HG03280 (cell line): Measurements from ENCODE around the gene C11orf71.

Source experiments
- ATAC-seq: cut with Tn5 transposase; IDR thresholded peaks from one replicate; pipeline ENCODE4 v1.9.1; 2021; ENCODE audit warnings: mild to moderate bottlenecking, moderate library complexity; ENCODE audit not compliant: unreplicated experiment

The C11orf71 gene, protein sequence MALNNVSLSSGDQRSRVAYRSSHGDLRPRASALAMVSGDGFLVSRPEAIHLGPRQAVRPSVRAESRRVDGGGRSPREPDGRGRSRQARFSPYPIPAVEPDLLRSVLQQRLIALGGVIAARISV

DNA sequence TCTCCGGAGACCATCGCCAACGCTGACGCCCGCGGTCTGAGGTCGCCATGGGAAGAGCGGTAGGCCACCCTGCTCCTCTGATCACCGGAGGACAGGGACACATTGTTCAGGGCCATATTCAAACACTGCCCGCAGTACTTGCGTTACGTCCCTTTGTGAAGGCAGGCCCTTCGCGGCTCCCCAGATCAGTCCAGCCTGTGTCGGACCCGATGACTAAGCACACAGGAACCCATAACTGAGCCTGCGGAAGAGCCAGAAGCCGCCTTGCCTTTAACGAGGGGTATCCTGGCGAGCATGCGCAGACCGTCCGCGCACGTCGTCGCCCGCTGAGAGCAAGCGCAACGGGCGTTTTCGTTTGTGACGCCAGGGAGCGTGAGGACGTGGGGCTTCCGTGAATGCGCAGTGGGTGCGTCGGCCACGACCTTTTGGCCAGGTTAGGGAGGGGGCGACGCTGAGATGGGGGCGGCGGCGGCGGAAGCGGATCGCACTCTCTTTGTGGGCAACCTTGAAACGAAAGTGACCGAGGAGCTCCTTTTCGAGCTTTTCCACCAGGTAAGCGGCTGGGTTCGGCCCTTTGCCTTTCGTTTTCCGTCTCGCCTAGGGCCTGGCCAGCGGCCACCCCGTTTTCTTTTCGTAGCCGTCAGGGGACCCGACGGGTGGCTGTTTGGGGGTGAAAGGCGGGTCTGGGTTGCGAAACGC is at the start of gene C11orf71, which contains the start of gene RBM7:
C11orf71 (minus strand) TSS at position 296 of the 699 bp plus-strand sequence; CDS start at position 116, 180 bp downstream.
RBM7 (plus strand) TSS at position 451 of the 699 bp plus-strand sequence; CDS start at position 457, 6 bp downstream.
- peak; percentile 97 for ATAC-seq

DNA sequence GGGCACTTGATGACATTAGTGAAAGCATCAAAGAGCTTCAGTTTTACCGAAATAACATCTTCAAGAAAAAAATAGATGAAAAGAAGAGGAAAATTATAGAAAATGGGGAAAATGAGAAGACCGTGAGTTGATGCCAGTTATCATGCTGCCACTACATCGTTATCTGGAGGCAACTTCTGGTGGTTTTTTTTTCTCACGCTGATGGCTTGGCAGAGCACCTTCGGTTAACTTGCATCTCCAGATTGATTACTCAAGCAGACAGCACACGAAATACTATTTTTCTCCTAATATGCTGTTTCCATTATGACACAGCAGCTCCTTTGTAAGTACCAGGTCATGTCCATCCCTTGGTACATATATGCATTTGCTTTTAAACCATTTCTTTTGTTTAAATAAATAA is 49.5 kb upstream of the C11orf71 start:
- ATAC-seq = no peak

DNA sequence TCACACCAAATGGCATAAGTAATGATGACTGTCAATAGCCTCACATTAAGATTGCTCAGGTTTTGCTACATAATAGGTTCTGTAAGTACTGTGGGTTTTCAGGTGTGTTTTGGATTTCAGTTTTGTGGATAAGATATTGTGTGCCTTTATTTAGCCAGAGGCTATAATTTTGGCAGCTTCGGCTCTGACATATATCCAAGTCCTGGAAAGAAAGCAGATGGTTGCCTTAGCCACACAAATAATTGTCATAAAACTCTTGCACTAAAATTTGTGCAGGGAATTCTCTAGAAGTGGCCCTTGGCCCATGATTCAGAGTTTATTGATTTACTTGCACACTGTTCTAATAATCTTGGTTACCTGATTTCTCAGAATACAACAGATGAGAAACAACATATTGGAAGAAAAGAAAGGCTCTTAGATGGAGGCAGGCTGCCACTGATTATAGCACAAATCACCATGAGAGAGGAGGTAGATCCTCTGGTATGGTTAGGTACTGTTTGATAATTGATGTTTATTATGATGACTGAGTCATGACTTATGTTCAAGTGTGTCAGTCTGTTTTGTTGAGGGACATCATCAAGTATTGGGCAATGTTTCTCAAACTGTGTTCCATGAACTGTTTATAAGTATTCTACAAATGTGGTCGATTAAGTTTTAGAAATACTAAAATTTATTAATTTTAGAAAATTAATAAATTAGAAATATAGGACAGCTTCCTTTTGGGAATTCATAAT is 48.6 kb upstream of the C11orf71 start:
- no peak for ATAC-seq

DNA sequence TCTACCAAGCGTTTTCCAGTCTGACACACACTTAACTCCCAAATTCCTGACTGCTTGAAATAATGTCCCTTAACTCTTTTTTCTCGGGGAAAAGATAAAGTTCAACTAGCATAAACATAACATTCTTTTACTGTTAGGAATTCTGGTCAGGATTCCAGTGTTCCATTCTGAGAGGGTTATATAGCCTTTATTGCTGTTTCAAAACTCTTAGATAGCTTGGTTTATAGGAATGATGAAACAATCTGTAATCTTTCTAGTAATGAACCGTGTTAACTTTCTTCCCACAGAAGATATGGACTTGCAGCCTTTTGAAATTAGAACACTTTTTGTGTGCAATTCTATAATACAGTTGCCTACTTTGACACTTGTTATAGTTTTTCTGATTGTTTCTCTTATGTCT is 47.6 kb upstream of the C11orf71 start:
- no peak for ATAC-seq

DNA sequence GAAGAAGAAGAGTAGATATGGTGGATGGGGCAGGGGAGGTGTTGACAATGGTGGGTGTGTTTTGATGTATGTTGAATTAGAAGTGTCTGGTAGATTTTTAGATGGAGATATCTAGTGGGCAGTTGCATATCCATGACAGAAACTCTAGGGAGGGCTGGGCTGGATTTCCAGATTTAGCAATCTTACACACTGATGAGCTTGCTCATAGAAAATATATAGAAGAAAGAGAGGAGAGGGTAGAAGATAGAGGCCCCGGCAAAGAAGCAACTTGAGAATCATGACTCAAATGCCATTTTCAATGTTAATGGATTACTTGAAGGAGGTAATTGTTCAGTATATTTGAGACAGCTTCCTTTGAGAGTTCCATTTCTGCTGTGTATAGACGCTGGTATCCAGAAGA is 47.1 kb upstream of the C11orf71 start:
- ATAC-seq = no peak

DNA sequence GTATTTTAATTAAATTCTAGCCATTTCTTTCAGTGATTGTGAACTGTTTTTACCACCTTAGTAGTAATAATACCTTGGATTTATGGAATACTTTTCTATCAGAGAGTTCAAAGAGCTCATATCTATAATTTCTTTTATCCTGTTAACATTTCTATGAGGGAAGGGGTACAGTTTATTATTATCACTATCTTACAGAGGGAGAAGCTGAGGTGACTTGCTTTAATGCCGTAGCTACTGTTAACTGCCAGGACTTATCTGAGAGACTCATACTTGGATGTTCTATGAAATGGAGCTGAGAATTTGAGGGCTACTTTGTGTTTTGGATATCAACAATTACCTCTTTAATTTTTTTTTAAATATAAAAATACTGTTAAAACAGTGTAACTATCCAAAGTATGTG is 42.2 kb upstream of the C11orf71 start:
- ATAC-seq = no peak

DNA sequence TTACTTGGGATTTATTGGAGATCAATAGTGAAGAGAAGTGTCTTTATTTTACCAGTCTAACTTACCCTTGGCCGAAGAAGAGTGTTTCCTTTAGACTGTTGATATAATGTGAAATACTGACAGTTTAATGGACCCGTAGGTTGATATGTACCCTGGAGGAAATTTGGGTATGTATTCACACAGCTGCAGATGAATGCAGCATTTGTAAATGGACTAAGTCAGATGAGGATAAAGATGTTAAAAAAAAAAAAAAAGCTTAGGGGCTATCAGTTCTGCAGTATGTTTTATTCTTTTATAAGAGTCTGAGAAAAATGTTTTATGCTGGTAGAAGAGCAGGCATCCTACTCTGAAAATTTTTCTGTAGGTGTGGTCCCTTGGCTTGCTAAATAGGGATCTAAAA is 41.6 kb upstream of the C11orf71 start:
- no peak for ATAC-seq

DNA sequence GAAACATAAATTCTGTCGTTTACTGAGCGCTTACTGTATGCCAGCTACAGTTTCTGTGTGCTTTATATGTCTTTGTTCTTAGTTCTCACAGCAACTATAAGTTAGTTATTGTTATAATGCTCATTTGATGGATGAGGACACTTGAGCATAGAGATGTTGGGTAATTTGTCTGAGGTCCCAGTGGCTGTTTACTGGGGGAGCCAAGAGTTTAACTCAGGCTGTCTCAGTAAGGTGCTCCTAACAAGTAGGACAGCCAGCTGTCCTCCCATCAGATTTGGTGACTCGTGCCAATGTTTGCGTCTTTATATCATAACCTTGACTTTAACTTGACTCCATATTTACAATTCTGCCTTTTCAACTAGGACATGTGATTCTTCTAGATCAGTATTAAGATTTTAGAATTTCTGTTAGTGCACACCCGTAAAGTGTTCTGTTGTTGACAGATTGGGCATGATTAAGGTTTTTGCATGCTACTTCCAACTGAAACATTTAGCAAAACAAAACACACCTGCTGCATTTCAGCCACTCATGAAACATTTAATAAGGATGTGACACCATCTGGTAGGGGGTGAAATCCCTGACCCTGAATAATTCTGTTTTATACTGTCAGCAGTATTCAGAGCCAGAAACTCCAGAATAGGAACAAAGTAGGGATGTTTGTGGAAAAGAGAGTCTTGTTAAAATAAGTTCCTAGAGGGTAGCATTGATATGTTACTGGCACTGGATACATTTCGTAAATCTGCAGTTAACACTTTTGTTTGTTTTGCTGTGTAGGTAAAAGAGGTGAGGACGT is 40.9 kb upstream of the C11orf71 start:
- no peak for ATAC-seq

DNA sequence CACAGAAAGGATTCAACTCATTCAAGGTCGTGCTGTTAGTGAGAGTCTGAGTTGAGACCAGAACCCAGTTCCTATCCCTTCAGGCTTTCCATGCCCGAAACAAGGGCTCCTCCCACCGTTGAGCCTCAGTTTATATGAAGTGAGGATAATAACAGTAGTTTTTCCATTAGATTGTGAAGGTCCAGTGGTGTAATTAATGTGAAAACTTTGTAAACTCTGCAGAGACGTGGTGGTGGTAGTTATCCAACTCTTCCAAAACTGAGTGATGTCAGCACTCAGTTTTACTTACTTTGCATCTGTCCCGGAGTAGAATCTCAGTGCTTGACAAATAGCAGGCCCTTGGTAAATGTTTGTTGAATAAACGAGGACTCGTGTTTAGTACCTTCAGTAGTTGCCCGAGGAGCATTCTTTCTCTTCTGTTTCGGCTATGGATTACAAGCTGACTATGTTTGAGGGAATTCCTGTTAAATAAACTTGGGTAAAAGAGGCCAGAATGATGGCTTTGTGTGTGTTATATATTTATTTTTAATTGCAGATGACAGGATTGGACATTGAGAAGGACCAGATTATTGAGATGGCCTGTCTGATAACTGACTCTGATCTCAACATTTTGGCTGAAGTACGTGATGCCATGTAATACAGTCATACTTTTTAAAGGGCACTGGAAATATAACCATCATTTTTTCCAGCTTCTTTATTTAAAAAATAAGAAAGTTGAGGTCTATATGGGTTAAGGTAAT is 40.0 kb upstream of the C11orf71 start:
- ATAC-seq = no peak

DNA sequence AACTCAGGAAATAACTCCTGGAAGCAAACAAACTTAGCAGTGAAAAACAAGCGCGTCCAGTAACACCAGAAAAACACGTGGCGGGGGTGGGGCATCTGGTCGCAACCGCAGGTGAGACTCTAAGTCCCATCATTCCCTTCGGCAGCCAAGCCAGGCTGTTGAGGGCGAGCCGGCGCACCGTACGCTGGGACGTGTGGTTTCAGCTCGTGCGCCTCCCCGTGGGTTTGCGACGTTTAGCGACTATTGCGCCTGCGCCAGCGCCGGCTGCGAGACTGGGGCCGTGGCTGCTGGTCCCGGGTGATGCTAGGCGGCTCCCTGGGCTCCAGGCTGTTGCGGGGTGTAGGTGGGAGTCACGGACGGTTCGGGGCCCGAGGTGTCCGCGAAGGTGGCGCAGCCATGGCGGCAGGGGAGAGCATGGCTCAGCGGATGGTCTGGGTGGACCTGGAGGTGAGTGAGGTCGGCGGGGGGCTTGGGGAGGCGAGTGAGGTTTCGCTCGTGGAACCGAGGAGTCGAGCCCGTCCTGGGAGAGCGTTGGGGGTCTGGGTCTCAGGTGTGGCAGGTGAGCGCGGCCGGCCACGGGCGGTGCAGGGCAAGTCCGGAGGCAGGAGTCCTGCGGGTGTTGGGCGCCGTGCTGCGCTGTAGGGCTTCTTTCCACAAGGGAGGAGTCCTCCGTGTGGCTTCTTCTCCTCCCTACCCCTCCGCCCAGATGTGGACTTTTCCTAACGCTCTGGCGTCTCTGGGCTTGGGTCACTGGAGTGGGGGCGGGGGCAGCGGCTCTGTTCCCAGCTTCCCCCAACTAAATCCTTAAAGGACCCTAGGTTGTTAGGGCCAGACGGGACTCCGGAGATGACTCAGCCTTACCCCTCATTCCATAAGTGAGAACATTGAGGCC is 39.2 kb upstream of the C11orf71 start, which contains the start of gene REXO2:
REXO2 (plus strand) TSS at position 239 of the 892 bp plus-strand sequence; CDS start at position 301, 62 bp downstream.
- peak; percentile 100 for ATAC-seq

DNA sequence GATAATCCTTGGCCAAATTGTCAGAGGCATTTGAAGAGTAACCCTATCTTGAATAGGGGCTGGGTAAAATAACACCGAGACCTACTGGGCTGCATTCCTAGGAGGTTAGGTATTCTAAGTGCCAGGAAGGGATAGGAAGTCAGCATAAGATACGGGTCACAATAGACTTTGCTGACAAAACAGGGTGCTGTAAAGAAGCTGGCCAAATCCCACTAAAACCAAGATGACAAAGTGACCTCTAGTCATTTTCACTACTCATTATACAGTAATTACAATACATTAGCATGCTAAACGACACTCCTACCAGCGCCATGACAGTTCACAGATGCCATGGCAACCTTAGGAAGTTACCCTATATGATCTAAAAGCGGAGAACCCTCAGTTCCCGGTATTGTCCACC is 38.0 kb upstream of the C11orf71 start:
- no peak for ATAC-seq

DNA sequence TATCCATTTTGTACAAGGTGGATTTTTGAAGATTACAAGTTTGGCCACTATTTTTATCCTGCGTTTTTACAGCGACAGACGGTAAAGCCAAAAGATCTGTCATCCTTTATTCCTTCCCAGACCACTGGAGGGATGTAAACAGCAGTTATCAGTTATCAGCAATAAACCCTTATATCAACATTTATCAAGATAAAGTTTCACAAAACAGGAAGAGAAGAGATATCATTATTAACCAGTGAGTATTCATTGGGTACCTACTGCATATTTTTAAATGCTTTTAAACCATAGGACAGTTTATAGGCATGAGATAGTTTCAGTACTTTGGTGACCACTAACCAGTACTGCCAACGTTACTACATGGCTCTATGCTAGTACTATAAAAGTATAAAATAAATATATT is 33.1 kb upstream of the C11orf71 start:
- no peak for ATAC-seq

DNA sequence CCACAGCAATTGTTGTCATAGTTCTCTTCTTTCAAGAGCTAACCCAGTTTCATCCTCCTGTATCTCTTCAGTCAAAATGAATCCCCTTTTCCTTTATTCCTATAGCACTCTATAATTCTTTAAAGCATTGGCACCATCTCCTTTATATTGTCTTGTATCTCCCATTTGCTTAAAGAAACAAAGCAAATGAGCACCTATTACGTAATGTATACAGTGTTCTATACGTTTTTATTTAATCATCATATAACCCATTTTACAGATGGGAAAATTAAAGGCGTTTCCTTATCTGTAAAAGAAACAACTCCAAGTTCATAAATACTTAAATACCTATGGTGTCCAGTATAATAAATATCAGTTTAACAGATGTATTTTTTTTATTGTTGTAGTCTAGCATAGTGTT is 32.6 kb upstream of the C11orf71 start:
- ATAC-seq = no peak

DNA sequence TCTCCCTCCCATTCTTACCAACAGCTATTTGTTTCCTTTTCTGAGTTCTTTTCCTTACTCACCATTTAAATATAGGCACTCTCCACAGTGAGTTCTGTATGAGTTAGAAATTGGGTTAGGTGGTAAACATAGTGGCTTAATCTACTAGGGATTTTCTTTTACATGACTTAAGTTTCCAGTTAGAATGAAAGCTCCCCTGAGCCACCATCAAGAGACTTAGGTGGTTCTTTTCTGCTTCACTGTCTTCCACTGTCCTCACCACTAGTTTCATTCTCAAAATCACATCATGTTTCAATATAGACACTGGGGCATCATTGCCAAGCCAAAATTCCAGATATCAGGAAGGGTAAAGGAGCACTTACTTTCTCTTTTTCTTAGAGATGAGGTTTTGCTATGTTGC is 30.0 kb upstream of the C11orf71 start:
- no peak for ATAC-seq

DNA sequence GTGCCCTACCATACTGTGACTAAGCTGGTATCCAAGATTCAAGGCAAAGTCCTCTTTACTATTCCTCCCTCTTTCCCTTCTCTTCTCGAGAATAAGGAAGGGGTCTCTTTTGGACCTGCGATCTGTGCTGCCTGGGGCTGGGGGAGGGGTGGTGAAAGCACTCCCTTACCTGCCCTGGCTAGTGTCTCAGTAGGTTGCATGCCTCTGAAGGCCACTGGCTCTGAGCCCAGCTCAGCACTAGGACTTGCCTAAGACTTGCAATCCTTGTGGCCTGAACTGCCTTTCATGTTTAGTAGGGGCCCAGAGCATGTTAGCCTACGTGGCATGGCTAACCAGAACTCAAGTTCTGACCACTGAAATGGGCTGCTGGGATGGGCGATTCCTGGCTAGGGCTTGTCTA is 26.0 kb upstream of the C11orf71 start:
- ATAC-seq = no peak

DNA sequence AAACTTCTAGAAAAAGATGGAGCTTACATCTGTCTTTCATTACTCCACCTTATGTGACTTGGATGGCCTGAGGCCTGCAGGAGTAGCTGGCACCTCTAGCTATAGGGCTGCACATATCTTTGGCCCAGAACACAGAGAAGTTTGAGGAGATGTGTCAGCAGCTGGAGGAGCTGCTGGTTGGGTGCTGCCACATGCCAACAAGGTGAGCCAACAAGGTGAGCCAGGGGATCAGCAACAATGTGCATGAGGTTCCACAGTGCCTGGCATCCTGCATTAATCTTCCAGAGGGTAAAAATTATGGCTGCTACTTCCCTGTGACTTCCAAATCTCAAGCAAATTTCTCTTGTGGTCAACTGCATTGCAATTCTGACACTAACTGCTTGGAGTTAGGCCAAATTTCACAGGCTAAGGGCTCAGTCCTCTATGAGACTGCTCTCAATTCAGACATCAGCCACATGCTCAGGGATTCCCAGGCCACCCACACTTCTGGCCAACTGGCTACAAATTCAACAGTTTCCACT is 16.2 kb upstream of the C11orf71 start:
- no peak for ATAC-seq

DNA sequence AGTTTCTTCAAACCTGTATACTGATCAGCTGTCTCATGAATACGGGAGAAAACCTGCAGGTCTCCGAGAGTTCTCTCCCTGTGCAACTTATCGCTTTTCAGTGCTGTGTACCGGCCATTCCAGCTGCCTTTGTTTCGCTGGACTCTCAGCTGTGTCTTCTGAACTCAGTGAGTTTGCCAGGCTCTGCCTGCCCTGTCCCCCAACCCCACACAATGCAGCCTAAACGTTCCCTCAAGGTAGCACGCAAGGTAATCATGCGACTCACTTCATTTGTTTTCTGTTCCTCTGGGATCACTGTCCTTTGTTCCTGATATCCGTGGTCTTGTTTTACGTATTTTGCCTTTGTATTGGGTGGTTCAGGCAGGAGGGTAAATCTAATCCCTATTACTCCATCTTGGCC is 13.6 kb upstream of the C11orf71 start:
- no peak for ATAC-seq

DNA sequence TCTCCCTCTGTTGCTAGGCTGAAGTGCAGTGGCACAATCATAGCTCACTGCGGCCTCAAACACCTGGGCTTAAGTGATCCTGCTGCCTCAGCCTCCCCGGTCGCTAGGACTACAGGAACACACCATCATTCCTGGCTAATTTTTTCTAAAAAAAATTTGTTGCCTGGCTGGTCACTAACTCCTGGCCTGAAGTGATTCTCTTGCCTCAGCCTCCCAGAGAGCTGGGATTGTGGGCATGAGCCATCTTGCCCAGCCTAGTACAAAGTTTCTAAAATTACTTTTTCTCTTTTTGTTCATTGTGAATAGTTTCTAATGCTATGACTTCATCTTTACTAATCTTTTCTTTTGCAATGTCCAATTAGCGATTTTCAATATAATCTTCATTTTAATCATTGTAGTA is 12.6 kb upstream of the C11orf71 start:
- no peak for ATAC-seq

DNA sequence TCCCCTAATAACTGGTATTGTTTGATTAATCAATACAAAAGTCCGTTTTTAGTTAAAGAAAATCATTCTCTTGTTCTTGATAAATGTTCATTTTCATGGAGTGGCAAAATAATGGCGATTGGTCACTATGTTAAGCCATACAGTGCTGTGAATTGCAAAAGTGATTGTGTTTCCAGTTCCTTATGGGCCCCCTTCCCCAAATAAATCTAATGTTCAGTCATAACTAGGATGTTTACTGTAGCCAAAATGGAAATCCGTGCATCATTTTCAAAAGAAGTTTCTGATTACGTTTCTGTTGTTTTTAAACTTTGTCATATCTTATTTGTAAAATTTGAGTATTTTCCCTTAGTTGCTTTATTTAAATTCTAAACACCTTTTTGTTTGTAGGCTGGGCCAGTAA is 1.0 kb upstream of the C11orf71 start:
- no peak for ATAC-seq
